Glomerular endothelial cell (primary cell): ENCODE measurements around the gene COL11A1. TPM values are rescaled to one million over a fixed set of nuclear protein-coding genes. Genes with fewer than 3 reads are reported as not detected.
"Not testable (repeated sequence)": the region's sequence is repeated elsewhere in the genome, so short reads cannot be mapped to it uniquely, and the experiment has no call there.

Experiments
- DNase-seq: peaks from one replicate; pipeline ENCODE4 v3.0.0-alpha.2; 2011; ENCODE audit warnings: low read depth, low spot score; ENCODE audit errors: extremely low read depth
- total RNA-seq: library from RNA; depleted of rRNA; stranded (reverse); fragments of >200 nt; gene quantifications from 2 replicates; pipeline ENCODE4 v1.2.3, GENCODE V29; 2015

Gene COL11A1
- total RNA-seq, 1 donor from 2014 or later, result 0.12 TPM

- DNase-seq, result not testable (repeated sequence)
These were observed 175.0 kb downstream of the COL11A1 start for GRCh38 chr1:102933362-102933761.

DNA sequence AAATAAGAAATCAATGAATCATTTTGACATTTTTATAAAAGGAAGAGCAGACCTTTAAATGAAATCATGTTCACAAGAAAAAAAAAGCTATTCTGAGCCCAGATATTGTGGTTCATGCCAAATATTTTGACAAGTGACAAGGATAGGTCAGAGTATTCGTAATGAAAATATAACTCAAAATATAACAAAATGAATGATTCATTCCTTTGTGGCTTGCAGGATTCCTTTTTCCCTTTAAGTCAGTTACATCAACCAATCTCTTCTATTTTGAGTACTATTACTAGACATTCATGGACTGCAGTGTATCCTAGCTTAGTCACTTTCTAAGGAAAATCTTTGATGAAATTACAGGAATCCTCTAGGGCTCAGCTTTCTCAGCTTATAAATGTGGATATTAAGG, 188.7 kb downstream of the COL11A1 start:
- DNase-seq, result no peak

DNA sequence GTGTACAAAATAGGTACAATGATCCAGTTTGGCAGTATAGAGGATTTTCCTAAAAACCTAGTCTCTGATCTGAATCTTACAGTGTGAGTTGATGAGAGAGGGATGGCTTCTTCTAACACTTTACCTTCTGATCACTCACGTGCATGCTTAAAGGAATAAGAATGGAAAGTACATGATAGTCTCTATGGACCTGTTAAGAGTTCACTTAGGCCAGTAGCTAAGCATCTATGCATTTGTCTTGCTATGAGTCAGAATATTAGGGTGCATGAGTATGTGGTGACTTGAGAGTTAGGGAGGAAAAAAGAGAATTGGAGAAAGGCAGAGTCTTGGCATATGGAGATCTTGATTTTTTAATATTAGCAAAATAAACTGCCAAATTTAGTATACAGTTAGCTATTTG, 206.3 kb downstream of the COL11A1 start:
- no peak for DNase-seq

GRCh38 chr1:102899935-102900334, 208.4 kb downstream of the COL11A1 start:
- DNase-seq, result no peak

DNA sequence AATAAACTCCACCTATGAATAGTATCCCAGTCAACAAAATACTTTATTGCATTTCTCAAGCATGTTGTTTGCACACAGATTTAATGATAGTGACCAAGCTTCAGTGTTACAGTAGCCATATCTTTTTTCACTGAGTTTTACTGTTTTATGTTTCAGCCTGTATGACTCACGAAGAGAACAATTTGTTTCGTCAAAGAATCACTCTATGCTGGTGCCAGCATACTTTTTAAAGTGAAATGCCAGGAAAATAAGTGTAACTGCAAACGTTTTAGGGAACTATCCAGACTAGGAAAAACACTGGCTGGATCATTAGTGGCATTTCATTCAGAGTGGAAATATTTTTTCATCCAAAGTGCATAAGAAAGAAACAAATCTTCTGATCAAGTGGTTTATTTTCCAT, 210.8 kb downstream of the COL11A1 start:
- DNase-seq, result no peak

- no peak for DNase-seq
These were observed 211.6 kb downstream of the COL11A1 start for GRCh38 chr1:102896771-102897170.

GRCh38 chr1:102896286-102896685, 212.0 kb downstream of the COL11A1 start:
- DNase-seq, result no peak

- DNase-seq, result peak; percentile 33
These were observed 216.3 kb downstream of the COL11A1 start for GRCh38 chr1:102891868-102892625.

- DNase-seq, result no peak
These were observed 221.7 kb downstream of the COL11A1 start for GRCh38 chr1:102886638-102887037.

- DNase-seq, result no peak
These were observed 224.1 kb downstream of the COL11A1 start for GRCh38 chr1:102884238-102884637.

GRCh38 chr1:102879439-102879993, 228.8 kb downstream of the COL11A1 start:
- no peak for DNase-seq

DNA sequence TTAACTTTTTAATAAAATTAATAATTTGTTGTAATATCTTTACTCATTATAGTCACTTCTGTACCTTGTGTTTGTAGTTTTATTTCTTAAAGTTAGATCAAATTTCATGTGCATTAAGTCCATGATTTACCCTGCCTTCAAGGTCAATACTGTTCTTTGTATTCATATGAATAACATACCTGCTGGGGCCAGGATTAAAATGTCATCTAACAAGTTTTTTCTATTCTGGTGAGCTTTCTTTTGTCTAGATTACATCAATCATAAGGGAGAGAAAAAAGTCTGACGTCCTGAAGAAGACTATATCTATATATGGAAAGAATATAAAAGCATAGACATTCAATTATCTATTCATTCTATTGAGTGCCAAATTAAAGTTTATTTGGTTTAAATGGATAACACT, 232.6 kb downstream of the COL11A1 start:
- DNase-seq, result no peak

GRCh38 chr1:102872526-102872925, 235.8 kb downstream of the COL11A1 start:
- DNase-seq, result no peak

- no peak for DNase-seq
These were observed 236.2 kb downstream of the COL11A1 start for GRCh38 chr1:102872097-102872496.

DNA sequence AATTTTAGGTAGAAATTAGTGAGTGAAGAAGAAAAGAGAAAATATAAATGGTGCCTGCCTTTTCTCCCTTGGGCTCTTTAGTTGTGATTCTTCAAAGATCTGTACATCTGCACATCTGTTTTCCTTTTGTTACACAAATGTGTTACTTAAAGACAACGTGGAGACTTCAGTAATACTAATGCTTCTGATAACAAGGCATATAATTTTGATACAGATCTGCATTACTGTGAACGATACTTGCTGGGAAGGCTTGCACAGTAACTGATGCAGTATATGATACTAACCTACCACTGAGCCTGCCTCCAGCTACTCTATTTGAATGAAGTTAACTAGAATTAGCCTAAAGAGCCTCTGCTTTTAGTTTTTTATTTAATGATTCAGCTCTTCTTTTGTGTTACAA, 244.6 kb downstream of the COL11A1 start:
- DNase-seq, result no peak

GRCh38 chr1:102861247-102861646, 247.1 kb downstream of the COL11A1 start:
- no peak for DNase-seq

DNA sequence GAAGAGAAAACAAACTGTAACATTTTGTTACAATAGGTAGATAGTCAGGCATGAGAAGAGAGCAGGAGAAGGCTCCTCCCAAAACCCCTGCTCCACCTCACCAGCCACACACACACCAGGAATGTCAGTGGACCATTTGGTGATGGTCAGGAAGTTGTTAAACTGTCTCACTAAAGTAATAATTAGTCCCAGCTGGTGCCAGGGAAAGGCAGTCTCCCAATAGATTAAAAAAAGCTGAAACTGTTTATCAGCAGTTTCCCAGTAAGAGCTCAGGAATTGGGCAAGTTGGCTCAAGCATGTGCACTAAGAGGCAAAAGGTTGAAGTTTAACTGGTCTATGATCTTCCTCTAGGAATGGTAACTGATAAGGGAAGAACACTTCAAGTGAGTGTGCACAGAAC, 249.6 kb downstream of the COL11A1 start:
- DNase-seq, result no peak

DNA sequence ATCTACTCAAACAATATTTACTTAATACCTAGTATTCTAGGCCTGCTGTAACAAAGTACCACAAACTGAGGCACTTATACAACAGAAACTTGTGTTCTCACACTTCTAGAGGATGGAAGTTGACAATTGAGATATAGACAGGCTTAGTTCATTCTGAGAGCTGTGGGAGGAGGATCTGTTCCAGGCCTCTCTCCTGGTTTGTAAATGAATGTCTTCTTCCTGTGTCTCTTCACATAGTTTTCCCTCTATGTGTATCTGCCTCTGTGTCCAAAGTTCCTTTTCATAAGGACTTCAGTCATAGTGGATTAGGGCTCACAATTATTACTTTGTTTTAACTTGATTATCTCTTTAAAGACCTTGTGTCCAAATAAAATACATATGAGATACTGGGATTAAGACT, 251.1 kb downstream of the COL11A1 start:
- no peak for DNase-seq

DNA sequence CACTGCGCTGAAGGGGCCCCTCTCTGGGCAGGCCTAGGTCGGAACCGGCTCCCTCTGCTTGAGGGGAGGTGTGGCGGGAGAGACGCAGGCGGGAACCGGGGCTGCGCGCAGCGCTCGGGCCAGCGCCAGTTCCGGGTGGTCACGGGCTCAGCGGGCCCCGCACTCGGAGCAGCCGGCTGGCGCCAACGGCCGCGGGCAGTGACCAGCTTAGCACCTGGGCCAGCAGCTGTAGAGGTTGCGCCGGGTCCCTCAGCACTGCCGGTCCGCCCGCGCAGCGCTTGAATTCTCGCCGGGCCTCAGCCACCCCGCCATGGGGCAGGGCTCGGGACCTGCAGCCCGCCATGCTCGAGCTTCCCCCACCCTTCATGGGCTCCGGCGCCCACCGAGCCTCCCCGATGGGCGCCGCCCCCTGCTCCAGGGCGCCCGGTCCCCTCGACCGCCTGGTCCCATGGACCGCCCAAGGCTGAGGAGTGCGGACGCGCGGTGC, 254.6 kb downstream of the COL11A1 start:
- no peak for DNase-seq

DNA sequence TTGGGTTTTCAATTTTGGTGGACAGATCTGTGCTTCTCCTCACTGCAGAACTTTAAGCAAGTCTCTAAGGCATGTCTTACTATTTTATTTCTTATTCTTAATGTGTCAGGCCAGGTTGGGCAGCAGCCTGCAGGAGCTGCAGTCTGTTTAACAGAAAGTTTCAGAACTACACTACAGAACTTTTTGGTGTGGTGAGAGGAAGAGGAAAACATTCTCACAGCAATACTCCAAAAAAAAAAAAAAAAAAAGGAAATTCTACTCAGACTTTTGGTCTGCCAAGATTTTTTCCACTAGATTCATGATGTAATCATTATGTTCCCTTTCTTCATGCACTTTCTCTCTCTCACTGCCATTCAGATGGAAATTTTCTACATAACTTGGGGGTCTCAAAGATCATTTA, 255.2 kb downstream of the COL11A1 start:
- DNase-seq, result no peak

DNA sequence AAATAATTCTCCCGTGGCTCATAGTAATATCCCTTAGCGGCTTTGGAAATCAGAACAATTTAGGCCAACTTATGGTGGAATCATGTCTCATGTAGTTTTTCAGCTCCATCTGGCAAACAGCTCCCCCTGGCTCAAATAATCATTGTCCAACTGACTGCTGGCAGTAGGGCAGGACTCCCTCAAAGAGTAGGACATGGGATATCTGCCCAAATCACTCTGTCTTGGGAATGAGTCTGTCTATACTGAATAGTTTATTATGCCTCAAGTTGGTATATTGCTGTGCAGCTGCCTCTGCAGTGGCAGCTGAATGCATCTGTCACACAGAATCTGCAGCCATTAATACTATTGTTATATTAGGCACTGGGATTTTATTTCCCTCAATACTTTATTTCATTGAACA, 255.7 kb downstream of the COL11A1 start:
- DNase-seq, result no peak

DNA sequence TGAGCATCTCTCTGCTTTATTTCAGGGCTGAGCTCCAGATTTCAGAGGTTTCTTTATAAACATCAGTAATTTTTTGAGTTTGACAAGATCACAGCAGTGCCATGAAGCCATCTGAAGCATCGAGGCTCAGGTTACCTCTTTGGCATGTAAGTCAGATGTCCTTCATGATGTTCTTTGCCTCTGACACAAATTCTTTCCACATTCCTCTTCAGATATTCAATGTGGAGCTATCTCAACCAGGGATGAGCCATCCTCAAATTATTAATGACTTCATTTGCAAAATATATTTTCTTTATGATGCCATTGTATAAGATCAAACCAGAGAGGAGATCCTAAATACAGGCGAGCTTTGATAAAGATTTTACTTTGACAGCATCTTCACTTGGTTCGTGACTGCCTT, 256.7 kb downstream of the COL11A1 start:
- DNase-seq, result no peak

- no peak for DNase-seq
These were observed 265.7 kb downstream of the COL11A1 start for GRCh38 chr1:102842606-102843005.
